ENCODE measurements around the gene NXNL2.

NXNL2 gene

DNA sequence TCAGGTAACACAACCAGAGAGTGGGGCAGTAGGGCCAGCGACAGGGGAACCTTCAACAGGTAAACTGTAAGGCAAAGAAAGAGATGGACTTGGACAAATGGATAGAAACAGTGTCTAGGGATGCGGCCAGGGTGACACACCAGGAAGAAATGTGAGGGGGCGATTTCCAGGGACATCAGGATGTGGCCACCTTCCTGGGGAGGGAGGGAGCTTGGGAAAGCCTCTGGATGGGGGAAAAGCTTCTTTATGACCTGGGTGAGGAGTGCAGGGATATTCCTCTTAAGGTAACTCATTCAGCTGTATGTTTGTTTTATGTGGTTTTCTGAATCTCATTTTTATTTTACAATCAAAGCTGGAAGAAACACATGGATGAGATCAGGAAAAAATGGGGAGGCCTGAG, 11.9 kb upstream of the NXNL2 start:
- Mint-ChIP-seq H3K9me3 (no peaks in the 10 kb centered on the region), H3K27me3 (ENCODE audit: low read depth) (no peaks in the 10 kb centered on the region), H3K4me1 (ENCODE audit: low read depth) (peaks cover 2% of the 10 kb centered on the region), H3K27ac (no peak overlapping the region), H3K4me3 (no peak overlapping the region), H3K36me3 (ENCODE audit: low read depth) (no peaks in the 10 kb centered on the region)

GRCh38 chr9:88524911-88525310, 10.1 kb upstream of the NXNL2 start:
- Mint-ChIP-seq H3K36me3 (ENCODE audit: low read depth) (no peaks in the 10 kb centered on the region), H3K4me1 (ENCODE audit: low read depth) (peaks cover 2% of the 10 kb centered on the region), H3K9me3 (no peaks in the 10 kb centered on the region), H3K27me3 (ENCODE audit: low read depth) (peaks cover 6% of the 10 kb centered on the region), H3K4me3 (no peak overlapping the region), H3K27ac (no peak overlapping the region)

GRCh38 chr9:88527618-88528017, 7.4 kb upstream of the NXNL2 start:
- H3K9me3 Mint-ChIP-seq, result no peaks in the 10 kb centered on the region
- H3K27me3 Mint-ChIP-seq (ENCODE audit: low read depth), result peaks cover 27% of the 10 kb centered on the region
- H3K4me3 Mint-ChIP-seq, result no peak overlapping the region
- no peaks in the 10 kb centered on the region for H3K4me1 Mint-ChIP-seq (ENCODE audit: low read depth)
- H3K36me3 Mint-ChIP-seq (ENCODE audit: low read depth), result no peaks in the 10 kb centered on the region
- H3K27ac Mint-ChIP-seq, result no peak overlapping the region

GRCh38 chr9:88528080-88528790, 6.7 kb upstream of the NXNL2 start:
- no peaks in the 10 kb centered on the region for H3K9me3 Mint-ChIP-seq
- H3K4me1 Mint-ChIP-seq (ENCODE audit: low read depth), result peaks cover 5% of the 10 kb centered on the region
- H3K36me3 Mint-ChIP-seq (ENCODE audit: low read depth), result no peaks in the 10 kb centered on the region
- no peak overlapping the region for H3K27ac Mint-ChIP-seq
- no peak overlapping the region for H3K4me3 Mint-ChIP-seq
- H3K27me3 Mint-ChIP-seq (ENCODE audit: low read depth), result peaks cover 33% of the 10 kb centered on the region

GRCh38 chr9:88529496-88529895, 5.5 kb upstream of the NXNL2 start:
- Mint-ChIP-seq H3K4me3 (no peak overlapping the region), H3K9me3 (no peaks in the 10 kb centered on the region), H3K4me1 (ENCODE audit: low read depth) (peaks cover 5% of the 10 kb centered on the region), H3K27ac (no peak overlapping the region), H3K36me3 (ENCODE audit: low read depth) (no peaks in the 10 kb centered on the region), H3K27me3 (ENCODE audit: low read depth) (peaks cover 42% of the 10 kb centered on the region)

- H3K9me3 Mint-ChIP-seq, result no peaks in the 10 kb centered on the region
- no peak overlapping the region for H3K4me3 Mint-ChIP-seq
- H3K36me3 Mint-ChIP-seq (ENCODE audit: low read depth), result no peaks in the 10 kb centered on the region
- peaks cover 42% of the 10 kb centered on the region for H3K27me3 Mint-ChIP-seq (ENCODE audit: low read depth)
- peaks cover 5% of the 10 kb centered on the region for H3K4me1 Mint-ChIP-seq (ENCODE audit: low read depth)
- H3K27ac Mint-ChIP-seq, result no peak overlapping the region
Measured at GRCh38 chr9:88530051-88530450, 4.9 kb upstream of the NXNL2 start.

GRCh38 chr9:88531920-88532698, 2.9 kb upstream of the NXNL2 start:
- Mint-ChIP-seq H3K4me3 (no peak overlapping the region), H3K4me1 (ENCODE audit: low read depth) (peaks cover 5% of the 10 kb centered on the region), H3K9me3 (no peaks in the 10 kb centered on the region), H3K27ac (no peak overlapping the region), H3K36me3 (ENCODE audit: low read depth) (no peaks in the 10 kb centered on the region), H3K27me3 (ENCODE audit: low read depth) (peaks cover 57% of the 10 kb centered on the region)

DNA sequence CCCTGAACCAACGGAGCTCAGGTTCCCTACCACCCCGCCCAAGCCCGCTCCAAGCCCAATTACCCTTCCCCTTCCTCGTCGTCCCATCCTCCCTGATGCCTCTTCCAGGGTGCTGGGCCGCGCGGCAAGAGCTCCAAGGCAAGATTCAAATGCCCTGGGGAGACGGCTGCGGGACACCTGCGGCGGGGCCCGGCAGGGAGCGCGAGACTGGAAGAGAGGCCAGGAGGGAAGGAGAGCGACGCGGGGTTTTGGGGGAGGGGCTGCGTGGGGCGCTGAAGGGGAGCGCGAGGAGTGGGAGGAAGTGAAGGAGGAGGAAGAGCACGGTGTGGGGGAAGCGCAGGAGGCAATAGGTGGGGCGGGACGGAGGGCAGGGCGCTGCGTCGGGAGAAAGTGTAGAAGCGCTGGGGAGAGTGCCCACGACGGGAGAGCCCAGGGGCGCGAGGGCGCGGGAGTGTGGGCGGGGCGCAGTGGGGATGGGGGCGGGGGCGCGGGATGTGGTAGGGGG, 975 bp upstream of the NXNL2 start:
- Mint-ChIP-seq H3K36me3 (ENCODE audit: low read depth) (no peaks in the 10 kb centered on the region), H3K27me3 (ENCODE audit: low read depth) (peaks cover 61% of the 10 kb centered on the region), H3K4me1 (ENCODE audit: low read depth) (peaks cover 14% of the 10 kb centered on the region), H3K27ac (no peak overlapping the region), H3K4me3 (peak overlapping the region; percentile 44), H3K9me3 (no peaks in the 10 kb centered on the region)

GRCh38 chr9:88535226-88536022, 446 bp downstream of the NXNL2 start:
- Mint-ChIP-seq H3K36me3 (ENCODE audit: low read depth) (no peaks in the 10 kb centered on the region), H3K27ac (no peak overlapping the region), H3K4me1 (ENCODE audit: low read depth) (peaks cover 14% of the 10 kb centered on the region), H3K9me3 (no peaks in the 10 kb centered on the region), H3K4me3 (peak overlapping the region; percentile 40), H3K27me3 (ENCODE audit: low read depth) (peaks cover 67% of the 10 kb centered on the region)

DNA sequence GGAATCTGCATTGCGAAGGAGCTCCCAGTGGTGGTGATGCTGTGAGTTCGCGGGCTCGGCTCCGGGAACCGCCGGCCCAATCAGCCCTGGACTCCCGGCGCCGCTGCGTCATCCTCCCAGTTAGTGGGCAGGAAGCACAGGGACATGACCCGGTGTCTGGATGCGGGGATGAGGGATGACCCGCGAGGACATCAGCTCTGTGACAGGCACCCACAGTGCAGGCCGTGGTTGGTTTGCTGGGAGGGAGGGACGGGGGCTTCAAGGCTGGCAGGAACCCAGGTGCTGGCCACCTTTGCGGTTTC, 996 bp downstream of the NXNL2 start:
- peaks cover 14% of the 10 kb centered on the region for H3K4me1 Mint-ChIP-seq (ENCODE audit: low read depth)
- H3K36me3 Mint-ChIP-seq (ENCODE audit: low read depth), result no peaks in the 10 kb centered on the region
- H3K9me3 Mint-ChIP-seq, result no peaks in the 10 kb centered on the region
- no peak overlapping the region for H3K27ac Mint-ChIP-seq
- H3K4me3 Mint-ChIP-seq, result no peak overlapping the region
- peaks cover 62% of the 10 kb centered on the region for H3K27me3 Mint-ChIP-seq (ENCODE audit: low read depth)

GRCh38 chr9:88536951-88537760, 2.2 kb downstream of the NXNL2 start:
- H3K27ac Mint-ChIP-seq, result no peak overlapping the region
- peaks cover 14% of the 10 kb centered on the region for H3K4me1 Mint-ChIP-seq (ENCODE audit: low read depth)
- H3K27me3 Mint-ChIP-seq (ENCODE audit: low read depth), result peaks cover 50% of the 10 kb centered on the region
- H3K9me3 Mint-ChIP-seq, result no peaks in the 10 kb centered on the region
- H3K4me3 Mint-ChIP-seq, result no peak overlapping the region
- H3K36me3 Mint-ChIP-seq (ENCODE audit: low read depth), result no peaks in the 10 kb centered on the region

DNA sequence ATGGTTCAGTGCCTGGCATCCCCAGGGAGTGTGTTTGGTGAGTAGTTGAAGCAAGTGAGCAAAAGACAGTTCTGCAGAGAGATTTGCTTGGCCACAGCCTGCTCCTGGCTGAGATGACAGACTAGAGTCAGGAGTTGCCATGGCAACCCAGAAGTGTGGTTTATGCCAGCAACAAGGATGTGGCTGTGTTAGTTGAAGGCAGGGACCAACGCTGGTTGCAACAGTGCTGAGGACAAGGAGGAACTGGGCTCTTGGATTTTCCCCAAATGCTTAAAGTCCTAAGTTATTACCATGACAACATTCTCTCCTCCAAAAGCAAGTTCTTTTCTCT, 2.7 kb downstream of the NXNL2 start:
- H3K36me3 Mint-ChIP-seq (ENCODE audit: low read depth), result no peaks in the 10 kb centered on the region
- H3K4me1 Mint-ChIP-seq (ENCODE audit: low read depth), result peaks cover 13% of the 10 kb centered on the region
- H3K9me3 Mint-ChIP-seq, result no peaks in the 10 kb centered on the region
- no peak overlapping the region for H3K27ac Mint-ChIP-seq
- peaks cover 49% of the 10 kb centered on the region for H3K27me3 Mint-ChIP-seq (ENCODE audit: low read depth)
- H3K4me3 Mint-ChIP-seq, result no peak overlapping the region

- Mint-ChIP-seq H3K9me3 (no peaks in the 10 kb centered on the region), H3K27me3 (ENCODE audit: low read depth) (peaks cover 41% of the 10 kb centered on the region), H3K4me3 (no peak overlapping the region), H3K36me3 (ENCODE audit: low read depth) (no peaks in the 10 kb centered on the region), H3K4me1 (ENCODE audit: low read depth) (peaks cover 9% of the 10 kb centered on the region), H3K27ac (no peak overlapping the region)
Measured at GRCh38 chr9:88538311-88539085, 3.5 kb downstream of the NXNL2 start.
